H1 (cell line): Measurements from ENCODE around the gene DDAH2. TPM values are rescaled to one million over a fixed set of nuclear protein-coding genes. Genes with fewer than 3 reads are reported as not detected.

Experiments used
- CTCF ChIA-PET: fragments of 300-600 bp; sonication (Branson Sonifier 250); formaldehyde crosslinking; loops from one replicate; lab custom pipeline; 2021; ENCODE audit not compliant: partially characterized antibody; lab: Charles Lee
- POLR2A ChIA-PET: fragments of 300-600 bp; sonication (Branson Sonifier 250); formaldehyde crosslinking; loops from one replicate; lab custom pipeline; 2021; ENCODE audit warnings: inconsistent platforms; ENCODE audit not compliant: partially characterized antibody; lab: Charles Lee
- DNase-seq, 2 experiments: peaks; one replicate each; pipeline versions ENCODE4 v3.0.0 to v3.0.0-alpha.2; 2010 to 2022; ENCODE audit warnings: low spot score in 2 of 2, low read depth in 1 of 2, mixed read lengths in 1 of 2
- FAIRE-seq: peaks from 2 replicates; lab custom pipeline; 2011; peaks lifted over from hg19 to GRCh38; lab: Jason Lieb, UNC
- H2AFZ ChIP-seq: 2 replicates; pipeline ENCODE4 v1.8.1; 2012; ENCODE audit warnings: low read length, inconsistent platforms
- H2AK5ac ChIP-seq: 2 replicates; pipeline ENCODE4 v1.6.1; 2013; ENCODE audit warnings: low read depth, low read length
- H2BK120ac ChIP-seq: replicated peaks from 2 replicates; pipeline ENCODE3; 2013; ENCODE audit warnings: low read depth, low read length, inconsistent platforms
- H2BK12ac ChIP-seq: 2 replicates; pipeline ENCODE4 v1.6.1; 2013; ENCODE audit warnings: low read depth, low read length
- H2BK15ac ChIP-seq: 2 replicates; pipeline ENCODE4 v1.6.1; 2013; ENCODE audit warnings: low read length
- H2BK20ac ChIP-seq: 2 replicates; pipeline ENCODE4 v1.6.1; 2013; ENCODE audit warnings: low read length
- H2BK5ac ChIP-seq: 2 replicates; pipeline ENCODE4 v1.6.1; 2013; ENCODE audit warnings: low read depth, low read length
- H3K14ac ChIP-seq: 2 replicates; pipeline ENCODE4 v1.6.1; 2013; ENCODE audit warnings: inconsistent platforms; ENCODE audit not compliant: insufficient read length
- H3K18ac ChIP-seq: 2 replicates; pipeline ENCODE4 v1.6.1; 2013; ENCODE audit warnings: low read length; ENCODE audit errors: extremely low read depth
- H3K23ac ChIP-seq: 2 replicates; pipeline ENCODE4 v1.6.1; 2013; ENCODE audit warnings: inconsistent platforms; ENCODE audit not compliant: insufficient read length
- H3K23me2 ChIP-seq: 2 replicates; pipeline ENCODE4 v1.6.1; 2013; ENCODE audit warnings: low read depth, low read length
- H3K27ac ChIP-seq: 2 replicates; pipeline ENCODE4 v1.6.1; 2011; ENCODE audit warnings: low read depth, low read length, inconsistent platforms
- H3K27me3 ChIP-seq, 4 experiments: replicated peaks in 1 of 4; 1 replicate in 1 of 4; 2 replicates in 3 of 4; pipeline versions ENCODE4 v1.6.1 to v1.8.1; 2011 to 2013; ENCODE audit warnings: low read length in 3 of 4, mild to moderate bottlenecking in 3 of 4, inconsistent platforms in 2 of 4, mixed read lengths in 2 of 4, moderate library complexity in 1 of 4; ENCODE audit not compliant: control insufficient read depth in 3 of 4, insufficient read depth in 3 of 4; ENCODE audit errors: extremely low read depth in 1 of 4
- H3K36me3 ChIP-seq, 4 experiments: 2 replicates each; pipeline versions ENCODE4 v1.6.1 to v1.8.1; 2011 to 2013; ENCODE audit warnings: mild to moderate bottlenecking in 4 of 4, low read length in 3 of 4, moderate library complexity in 2 of 4, control low read depth in 1 of 4, inconsistent platforms in 1 of 4; ENCODE audit not compliant: insufficient read depth in 4 of 4, control insufficient read depth in 2 of 4
- H3K4ac ChIP-seq: replicated peaks from 2 replicates; pipeline ENCODE3; 2013; ENCODE audit warnings: low read length, low read depth, mixed read lengths, inconsistent platforms; ENCODE audit not compliant: insufficient read length
- H3K4me1 ChIP-seq, 4 experiments: replicated peaks in 1 of 4; 1 replicate in 1 of 4; 2 replicates in 3 of 4; pipeline versions ENCODE4 v1.6.1 to v1.8.1; 2011 to 2013; ENCODE audit warnings: low read length in 3 of 4, inconsistent platforms in 2 of 4, mixed read lengths in 1 of 4; ENCODE audit not compliant: insufficient read depth in 4 of 4, control insufficient read depth in 3 of 4
- H3K4me2 ChIP-seq, 2 experiments: 2 replicates each; pipeline versions ENCODE4 v1.6.1 to v1.8.1; 2011 to 2013; ENCODE audit warnings: low read depth in 2 of 2, low read length in 2 of 2, control low read depth in 1 of 2, inconsistent platforms in 1 of 2, mild to moderate bottlenecking in 1 of 2; ENCODE audit not compliant: insufficient read depth in 1 of 2
- H3K4me3 ChIP-seq, 4 experiments: fragments of 200-600, 300-600 bp in 1 of 4; sonication (generic), shearing (Covaris generic), sonication (Bioruptor Twin) in 1 of 4; 2 replicates each; pipeline versions ENCODE4 v1.5.1 to v1.8.1; 2011 to 2016; ENCODE audit warnings: low read length in 4 of 4, low read depth in 3 of 4, control low read depth in 2 of 4, inconsistent platforms in 2 of 4, mild to moderate bottlenecking in 2 of 4, mixed read lengths in 1 of 4, moderate library complexity in 1 of 4; ENCODE audit not compliant: insufficient read depth in 2 of 4; ENCODE audit errors: extremely low read depth in 1 of 4
- H3K56ac ChIP-seq: replicated peaks from 2 replicates; pipeline ENCODE3; 2013; ENCODE audit warnings: low read depth, mild to moderate bottlenecking, mixed read lengths, low read length, inconsistent platforms; ENCODE audit not compliant: insufficient read length
- H3K79me1 ChIP-seq: 2 replicates; pipeline ENCODE4 v1.6.1; 2013; ENCODE audit warnings: low read depth, low read length, control low read depth
- H3K79me2 ChIP-seq, 2 experiments: 2 replicates each; pipeline versions ENCODE4 v1.6.1 to v1.8.1; 2012 to 2013; ENCODE audit warnings: low read length in 2 of 2, mild to moderate bottlenecking in 2 of 2, inconsistent platforms in 1 of 2; ENCODE audit not compliant: insufficient read depth in 2 of 2, control insufficient read depth in 1 of 2
- H3K9ac ChIP-seq, 4 experiments: replicated peaks in 1 of 4; 1 replicate in 1 of 4; 2 replicates in 3 of 4; pipeline versions ENCODE4 v1.6.1 to v1.8.1; 2011 to 2013; ENCODE audit warnings: low read depth in 3 of 4, low read length in 3 of 4, control low read depth in 2 of 4, mild to moderate bottlenecking in 2 of 4, moderate library complexity in 2 of 4, inconsistent platforms in 1 of 4; ENCODE audit errors: extremely low read depth in 1 of 4
- H3K9me3 ChIP-seq, 2 experiments: 2 replicates each; pipeline versions ENCODE4 v1.6.1 to v1.8.1; 2012 to 2013; ENCODE audit warnings: mild to moderate bottlenecking in 2 of 2, moderate library complexity in 2 of 2, control low read depth in 1 of 2, inconsistent platforms in 1 of 2, low read depth in 1 of 2, low read length in 1 of 2, mixed read lengths in 1 of 2; ENCODE audit not compliant: insufficient read depth in 2 of 2
- H4K20me1 ChIP-seq, 2 experiments: replicated peaks in 1 of 2; 2 replicates each; pipeline versions ENCODE3 to v1.8.1; 2011 to 2013; ENCODE audit warnings: inconsistent platforms in 2 of 2, low read length in 2 of 2, mild to moderate bottlenecking in 1 of 2; ENCODE audit not compliant: insufficient read depth in 2 of 2, control insufficient read depth in 1 of 2
- H4K5ac ChIP-seq: 2 replicates; pipeline ENCODE4 v1.6.1; 2013; ENCODE audit warnings: low read length, low read depth, mixed read lengths, inconsistent platforms; ENCODE audit not compliant: insufficient read length
- H4K8ac ChIP-seq: 2 replicates; pipeline ENCODE4 v1.8.0; 2013; ENCODE audit warnings: mild to moderate bottlenecking, moderate library complexity, low read length, inconsistent platforms; ENCODE audit not compliant: insufficient read depth; ENCODE audit errors: extremely low read depth
- H4K91ac ChIP-seq: replicated peaks from 2 replicates; pipeline ENCODE3; 2013; ENCODE audit warnings: low read length, mixed read lengths, inconsistent platforms; ENCODE audit not compliant: insufficient read length
- EGR1 ChIP-seq: IDR thresholded peaks from 2 replicates; pipeline ENCODE4 v1.6.1; 2011; ENCODE audit warnings: low read depth, low read length, borderline replicate concordance
- RAD21 ChIP-seq, 2 experiments: IDR thresholded peaks in 1 of 2; conservative IDR thresholded peaks in 1 of 2; 2 replicates each; pipeline ENCODE4 v1.6.1; 2011; ENCODE audit warnings: low read depth in 2 of 2, low read length in 2 of 2, improper control_type of control experiment in 1 of 2, inconsistent platforms in 1 of 2, mild to moderate bottlenecking in 1 of 2, moderate library complexity in 1 of 2
- WGBS, 2 experiments: shearing (Covaris generic) in 1 of 2; methylation state at CpG; one replicate each; pipeline versions ENCODE4 v1.1.6 to v1.1.7; 2013 to 2015; ENCODE audit warnings: low lambda C conversion rate in 2 of 2, mixed read lengths in 2 of 2, inconsistent platforms in 1 of 2, low coverage in 1 of 2, missing lambda C conversion rate in 1 of 2; ENCODE audit not compliant: insufficient replicate concordance in 2 of 2, insufficient coverage in 1 of 2, insufficient read length in 1 of 2; ENCODE audit errors: extremely low coverage in 1 of 2, missing lambda C conversion rate in 1 of 2; 5-methylcytosine and 5-hydroxymethylcytosine counted together
- polyA plus RNA-seq, 7 experiments: library from polyadenylated mRNA; depleted of rRNA in 3 of 7; stranded (reverse) in 5 of 7; unstranded in 2 of 7; fragments of >200 nt in 5 of 7; fragments of 200-250 nt in 2 of 7; gene quantifications; 1 replicate in 5 of 7; 2 replicates in 1 of 7; 4 replicates in 1 of 7; pipeline versions ENCODE4 v1.2.1 to v1.2.3, GENCODE V29; 2011 to 2013; ENCODE audit warnings: missing spikeins in 2 of 7, mixed read lengths in 2 of 7
- total RNA-seq: library from RNA; stranded (reverse); fragmentation: NEBNext Ultra II Directional; extraction: Animal tissue kit (Norgen Biotek cat#: 25700); gene quantifications from 2 replicates; pipeline ENCODE4 v1.2.1, GENCODE V29; 2021
- TF ChIP-seq, protein P1 (sequence below): IDR thresholded peaks from 2 replicates; pipeline ENCODE4 v1.6.1; 2012; ENCODE audit warnings: inconsistent platforms

DDAH2 gene
- total and polyA plus RNA-seq, 2 of the 8 experiments (the other 6 are each of a cell fraction or from before 2014, with no cell fraction given): 53.3 to 73.5 TPM

DNA sequence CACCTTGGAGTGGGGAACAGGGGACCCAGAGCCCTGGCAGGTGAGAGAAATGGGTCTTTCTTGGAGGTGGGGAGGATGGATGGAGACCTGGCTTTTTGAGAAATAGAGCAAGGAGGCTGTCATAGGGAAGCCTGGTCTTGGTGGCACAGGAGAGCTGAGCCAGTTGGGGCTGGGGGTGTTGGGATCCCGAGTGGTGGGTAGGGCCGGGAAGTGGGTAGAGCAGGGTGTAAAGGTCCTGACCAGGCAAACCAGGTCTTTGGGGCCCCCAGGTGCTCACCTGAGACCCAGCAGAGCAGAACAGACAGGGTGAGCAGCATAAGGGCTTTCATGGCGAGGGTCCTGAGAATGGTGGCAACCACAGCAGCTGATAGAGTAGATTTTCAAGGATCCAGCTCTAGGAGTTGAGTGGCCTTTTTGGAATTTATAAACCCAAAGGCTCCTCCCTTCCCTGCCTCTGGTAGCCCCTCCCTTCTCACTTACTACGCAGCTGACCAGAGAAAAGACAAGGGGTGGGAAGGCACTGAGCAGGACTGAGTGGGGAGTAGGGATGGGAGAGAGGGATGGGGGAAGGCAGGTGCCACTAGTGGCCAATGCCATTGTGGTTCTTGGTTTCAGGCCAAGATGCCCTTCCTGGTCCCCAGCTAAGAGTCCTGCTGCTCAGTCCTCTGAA is 7.6 kb downstream of the DDAH2 start, which contains the start of gene LY6G6C:
TSS of gene LY6G6C (minus strand) at position 396 of the 670 bp plus-strand sequence. CDS start at position 329, 67 bp downstream.
- Histone ChIP-seq H3K14ac (no peak within 1 kb of the TSS), H4K91ac (no peak within 1 kb of the TSS), H2BK120ac (no peak within 1 kb of the TSS), H2AFZ (no peak within 1 kb of the TSS), H2BK20ac (no peak within 1 kb of the TSS), H2BK12ac (no peak within 1 kb of the TSS), H4K8ac (no peak within 1 kb of the TSS)
- 84% methylated on average over 4 of the region's 4 CpGs; no CpG with 5 or more reads in 1 of the 2 experiments for WGBS, 2 experiments
- TF ChIP-seq RAD21 (IDR thresholded peaks at IDR 0.05 in 1 of 2, conservative IDR thresholded peaks at IDR 0.05 in 1 of 2; ENCODE audit: low read depth in 2 of 2, low read length in 2 of 2) (no peak), EGR1 (no peak)
- TF ChIP-seq, protein P1, sequence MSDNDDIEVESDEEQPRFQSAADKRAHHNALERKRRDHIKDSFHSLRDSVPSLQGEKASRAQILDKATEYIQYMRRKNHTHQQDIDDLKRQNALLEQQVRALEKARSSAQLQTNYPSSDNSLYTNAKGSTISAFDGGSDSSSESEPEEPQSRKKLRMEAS: no peak
- TF ChIP-seq, all 59 proteins: peak for 0
- Histone ChIP-seq H3K18ac (no peak within 1 kb of the TSS), H3K23ac (no peak within 1 kb of the TSS), H4K5ac (no peak within 1 kb of the TSS), H3K27me3 (no peaks in the 10 kb centered on the region), H3K9me3 (no peaks in the 10 kb centered on the region), H4K20me1 (no peaks in the 10 kb centered on the region), H3K56ac (no peak within 1 kb of the TSS), H3K27ac (no peak within 1 kb of the TSS), H3K4me3 (no peak within 1 kb of the TSS), H3K79me2 (no peaks in the 10 kb centered on the region), H3K9ac (no peak within 1 kb of the TSS), H2AK5ac (no peak within 1 kb of the TSS), H3K4ac (no peak within 1 kb of the TSS), H3K4me1 (peaks cover 0 to 16% (median 15%) of the 10 kb centered on the region in 4 experiments; a peak in 6 of 7 replicates), H3K4me2 (no peak within 1 kb of the TSS), H3K36me3 (peaks cover 0 to 3% (median 0%) of the 10 kb centered on the region in 4 experiments; a peak in 3 of 8 replicates), H2BK15ac (no peak within 1 kb of the TSS), H3K79me1 (no peaks in the 10 kb centered on the region), H3K23me2 (no peaks in the 10 kb centered on the region), H2BK5ac (no peak within 1 kb of the TSS)
- ChIA-PET CTCF (interaction anchor here (0.9 to 3.7 kb wide), 5 partner anchors 8 to 45 kb away, joined by 3 to 18 read pairs (median 4); no protein-coding TSS in a partner anchor), POLR2A (interaction anchor here (0.6 to 7.2 kb wide), 8 partner anchors 9 to 180 kb away, joined by 3 to 73 read pairs (median 4); partner anchors contain the start of genes ABHD16A, CLIC1, DDX39B and GPANK1)
- FAIRE-seq (no peak), DNase-seq (no peak)
